Hepatocyte (in vitro differentiated cells): Measurements from ENCODE around the gene ZNF341.

ENCODE experiments used
- CTCF ChIP-seq: fragments of 200-600 bp; sonication (generic); IDR thresholded peaks from 2 replicates; pipeline ENCODE4 v1.5.1; 2016; ENCODE audit warnings: antibody characterized with exemption, mild to moderate bottlenecking; ENCODE audit not compliant: poor library complexity
- EZH2 ChIP-seq: fragments of 200-600 bp; sonication (generic); IDR thresholded peaks from 2 replicates; pipeline ENCODE4 v1.6.1; 2016; ENCODE audit warnings: antibody characterized with exemption, mild to moderate bottlenecking, borderline replicate concordance
- EZH2phosphoT487 ChIP-seq: fragments of 200-600 bp; sonication (generic); IDR thresholded peaks from one replicate; pipeline ENCODE4 v1.6.1; 2018; ENCODE audit warnings: antibody characterized with exemption, mild to moderate bottlenecking, low read depth, moderate library complexity; ENCODE audit not compliant: unreplicated experiment, severe bottlenecking

DNA sequence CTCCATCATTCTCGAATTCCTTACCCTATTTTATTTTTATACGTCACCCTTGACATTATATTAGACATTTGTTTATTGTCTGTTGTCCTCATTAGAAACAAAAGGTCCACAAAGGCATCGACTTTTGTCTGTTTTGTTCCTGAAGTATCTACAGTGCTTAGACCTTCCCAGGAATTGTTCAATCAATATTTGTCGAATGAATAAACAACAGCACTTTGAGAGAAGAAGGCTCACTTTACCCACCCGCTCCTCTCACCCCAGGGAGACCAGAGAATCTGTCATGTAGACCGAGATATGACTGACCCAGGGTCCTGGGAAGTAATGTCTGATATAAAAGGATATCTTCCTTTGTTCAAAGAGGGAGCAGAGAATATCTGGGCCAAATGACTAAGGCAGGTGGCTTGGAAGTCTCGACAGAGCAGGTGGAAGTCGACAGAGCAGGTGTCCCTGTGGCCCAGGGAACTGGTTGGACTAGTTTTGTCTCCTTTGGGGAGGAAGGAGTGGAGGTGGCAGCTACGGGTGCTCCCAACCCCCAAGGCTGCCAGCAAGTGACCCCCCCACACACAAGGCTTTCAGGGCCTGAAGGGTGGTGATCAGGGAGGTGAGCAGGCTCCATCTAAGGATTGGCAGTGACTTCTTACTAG lies 64.6 kb downstream of the ZNF341 start:
- TF ChIP-seq CTCF (no peak), EZH2 (no peak), EZH2phosphoT487 (no peak)
